Measurements from ENCODE around the gene PACSIN3. TPM values are rescaled to one million over a fixed set of nuclear protein-coding genes. Genes with fewer than 3 reads are reported as not detected.

The PACSIN3 gene
- total RNA-seq, 1 donor from 2014 or later, result 56.4 TPM

GRCh38 chr11:47158242-47158641, 28.0 kb downstream of the PACSIN3 start:
- DNase-seq (ENCODE audit: low read depth, low spot score), result no peak
- peaks cover 6% of the 10 kb centered on the region for H3K27me3 Mint-ChIP-seq (ENCODE audit: low read depth)
- no peaks in the 10 kb centered on the region for H3K9me3 Mint-ChIP-seq
- peak overlapping the region; percentile 59 for H3K4me3 Mint-ChIP-seq
- no peak overlapping the region for H3K27ac Mint-ChIP-seq (ENCODE audit: unreplicated experiment)
- H3K4me1 Mint-ChIP-seq, result peaks cover 7% of the 10 kb centered on the region
- no peaks in the 10 kb centered on the region for H3K36me3 Mint-ChIP-seq (ENCODE audit: low read depth)
- TF ChIP-seq, protein P1, sequence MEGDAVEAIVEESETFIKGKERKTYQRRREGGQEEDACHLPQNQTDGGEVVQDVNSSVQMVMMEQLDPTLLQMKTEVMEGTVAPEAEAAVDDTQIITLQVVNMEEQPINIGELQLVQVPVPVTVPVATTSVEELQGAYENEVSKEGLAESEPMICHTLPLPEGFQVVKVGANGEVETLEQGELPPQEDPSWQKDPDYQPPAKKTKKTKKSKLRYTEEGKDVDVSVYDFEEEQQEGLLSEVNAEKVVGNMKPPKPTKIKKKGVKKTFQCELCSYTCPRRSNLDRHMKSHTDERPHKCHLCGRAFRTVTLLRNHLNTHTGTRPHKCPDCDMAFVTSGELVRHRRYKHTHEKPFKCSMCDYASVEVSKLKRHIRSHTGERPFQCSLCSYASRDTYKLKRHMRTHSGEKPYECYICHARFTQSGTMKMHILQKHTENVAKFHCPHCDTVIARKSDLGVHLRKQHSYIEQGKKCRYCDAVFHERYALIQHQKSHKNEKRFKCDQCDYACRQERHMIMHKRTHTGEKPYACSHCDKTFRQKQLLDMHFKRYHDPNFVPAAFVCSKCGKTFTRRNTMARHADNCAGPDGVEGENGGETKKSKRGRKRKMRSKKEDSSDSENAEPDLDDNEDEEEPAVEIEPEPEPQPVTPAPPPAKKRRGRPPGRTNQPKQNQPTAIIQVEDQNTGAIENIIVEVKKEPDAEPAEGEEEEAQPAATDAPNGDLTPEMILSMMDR (conservative IDR thresholded peaks at IDR 0.05), result no peak

DNA sequence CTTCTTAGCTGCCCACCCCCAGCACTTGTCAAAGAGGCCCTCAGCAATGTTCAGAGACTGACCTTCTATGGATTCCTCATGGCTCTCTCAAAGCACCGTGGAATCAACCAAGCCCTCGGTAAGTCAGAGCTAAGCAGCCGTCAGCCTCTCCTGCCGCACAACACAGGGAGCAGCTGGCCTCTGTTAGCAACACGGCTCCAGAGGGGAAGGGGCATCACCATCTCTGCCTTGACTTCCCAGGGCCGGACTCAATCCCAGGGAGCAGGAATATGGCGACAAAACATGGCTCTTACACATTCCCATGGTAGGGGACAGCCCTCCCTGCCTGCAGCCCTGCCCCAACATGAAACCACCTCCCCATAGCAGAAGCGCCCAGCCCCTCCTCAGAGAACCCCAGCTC, 28.4 kb downstream of the PACSIN3 start:
- TF ChIP-seq, protein P1 (conservative IDR thresholded peaks at IDR 0.05), result no peak
- Mint-ChIP-seq H3K4me3 (peak overlapping the region; percentile 59), H3K4me1 (peaks cover 11% of the 10 kb centered on the region), H3K27me3 (ENCODE audit: low read depth) (peaks cover 6% of the 10 kb centered on the region), H3K27ac (ENCODE audit: unreplicated experiment) (no peak overlapping the region), H3K9me3 (no peaks in the 10 kb centered on the region), H3K36me3 (ENCODE audit: low read depth) (no peaks in the 10 kb centered on the region)
- DNase-seq (ENCODE audit: low read depth, low spot score), result no peak

GRCh38 chr11:47156951-47157350, 29.3 kb downstream of the PACSIN3 start:
- Mint-ChIP-seq H3K9me3 (no peaks in the 10 kb centered on the region), H3K4me3 (no peak overlapping the region), H3K27me3 (ENCODE audit: low read depth) (peaks cover 5% of the 10 kb centered on the region), H3K4me1 (peaks cover 11% of the 10 kb centered on the region), H3K27ac (ENCODE audit: unreplicated experiment) (no peak overlapping the region), H3K36me3 (ENCODE audit: low read depth) (no peaks in the 10 kb centered on the region)
- TF ChIP-seq, protein P1 (conservative IDR thresholded peaks at IDR 0.05), result no peak
- no peak for DNase-seq (ENCODE audit: low read depth, low spot score)

DNA sequence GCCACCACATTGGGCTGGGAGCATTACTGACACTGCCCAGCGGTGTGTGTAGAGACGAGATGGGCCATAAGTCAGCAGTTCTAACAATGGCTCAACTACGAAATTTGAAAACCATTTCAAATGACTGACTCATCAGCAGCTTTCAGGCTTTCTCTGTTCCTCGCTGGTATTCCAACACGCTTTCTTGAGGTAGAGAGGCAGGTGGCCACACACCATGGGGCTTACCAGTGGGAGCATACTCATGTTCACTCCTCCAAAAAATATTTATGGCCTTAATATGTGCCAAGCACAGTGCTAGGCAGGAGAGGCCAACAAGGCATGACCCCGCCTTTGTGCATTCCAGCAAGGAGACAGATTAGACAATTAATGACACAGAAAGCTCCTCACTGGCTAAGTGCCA, 29.9 kb downstream of the PACSIN3 start:
- Mint-ChIP-seq H3K4me3 (no peak overlapping the region), H3K27me3 (ENCODE audit: low read depth) (peaks cover 3% of the 10 kb centered on the region), H3K4me1 (peaks cover 11% of the 10 kb centered on the region), H3K9me3 (no peaks in the 10 kb centered on the region), H3K36me3 (ENCODE audit: low read depth) (no peaks in the 10 kb centered on the region), H3K27ac (ENCODE audit: unreplicated experiment) (no peak overlapping the region)
- TF ChIP-seq, protein P1 (conservative IDR thresholded peaks at IDR 0.05), result no peak
- DNase-seq (ENCODE audit: low read depth, low spot score), result no peak

GRCh38 chr11:47155879-47156278, 30.4 kb downstream of the PACSIN3 start:
- H3K36me3 Mint-ChIP-seq (ENCODE audit: low read depth), result no peaks in the 10 kb centered on the region

More at GRCh38 chr11:47155879-47156278, 30.4 kb downstream of the PACSIN3 start:
- TF ChIP-seq, protein P1 (conservative IDR thresholded peaks at IDR 0.05), result no peak
- no peak overlapping the region for H3K4me3 Mint-ChIP-seq
- peaks cover under 1% of the 10 kb centered on the region for H3K27me3 Mint-ChIP-seq (ENCODE audit: low read depth)
- H3K27ac Mint-ChIP-seq (ENCODE audit: unreplicated experiment), result no peak overlapping the region
- DNase-seq (ENCODE audit: low read depth, low spot score), result no peak
- no peaks in the 10 kb centered on the region for H3K9me3 Mint-ChIP-seq
- peaks cover 11% of the 10 kb centered on the region for H3K4me1 Mint-ChIP-seq

All from neural crest cell (in vitro differentiated cells).